Esophagus muscularis mucosa (tissue), 4 donors: ENCODE measurements around the gene METRNL. TPM values are rescaled to one million over a fixed set of nuclear protein-coding genes. Genes with fewer than 3 reads are reported as not detected.
"Not testable (repeated sequence)": the region's sequence is repeated elsewhere in the genome, so short reads cannot be mapped to it uniquely, and the experiment has no call there.

Experiments
- DNase-seq: peaks from one replicate; pipeline ENCODE4 v3.0.0-alpha.2; 2017; ENCODE audit errors: extremely low spot score
- H3K27ac ChIP-seq, 4 donors: fragments of 200-600 bp; sonication (generic); replicated peaks in 1 of 4; 1 replicate in 3 of 4; 2 replicates in 1 of 4; pipeline ENCODE4 v1.5.1; 2016 to 2019; ENCODE audit warnings: mild to moderate bottlenecking in 1 of 4
- H3K27me3 ChIP-seq, 4 donors: fragments of 200-600 bp; sonication (generic); one replicate each; pipeline versions ENCODE4 v1.5.1 to v1.6.0; 2016 to 2019
- H3K36me3 ChIP-seq, 4 donors: fragments of 200-600 bp; sonication (generic); one replicate each; pipeline ENCODE4 v1.5.1; 2016 to 2019
- H3K4me1 ChIP-seq, 4 donors: fragments of 200-600 bp; sonication (generic); one replicate each; pipeline ENCODE4 v1.5.1; 2016 to 2019
- H3K4me3 ChIP-seq, 4 donors: fragments of 200-600 bp; sonication (generic); 1 replicate in 2 of 4; 2 replicates in 2 of 4; pipeline ENCODE4 v1.5.1; 2016 to 2019; ENCODE audit warnings: mild to moderate bottlenecking in 4 of 4, moderate library complexity in 1 of 4
- H3K9me3 ChIP-seq, 4 donors: fragments of 200-600 bp; sonication (generic); 1 replicate in 3 of 4; 2 replicates in 1 of 4; pipeline ENCODE4 v1.5.1; 2016 to 2019
- CTCF ChIP-seq, 3 experiments: fragments of 200-600 bp in 2 of 3; fragments of 450-650 bp in 1 of 3; sonication (generic) in 2 of 3; IDR thresholded peaks; one replicate each; pipeline ENCODE4 v1.5.1; 2017 to 2019; ENCODE audit warnings: antibody characterized with exemption in 3 of 3, mild to moderate bottlenecking in 2 of 3, moderate library complexity in 1 of 3
- EP300 ChIP-seq: sonication (generic); formaldehyde crosslinking; IDR thresholded peaks from one replicate; pipeline ENCODE4 v1.6.1; 2017; ENCODE audit warnings: antibody characterized with exemption
- POLR2A ChIP-seq: fragments of 450-650 bp; IDR thresholded peaks from one replicate; pipeline ENCODE4 v1.6.1; 2017; ENCODE audit warnings: antibody characterized with exemption, moderate library complexity, mild to moderate bottlenecking, low read depth
- POLR2AphosphoS5 ChIP-seq, 2 donors: sonication (generic); formaldehyde crosslinking; IDR thresholded peaks; one replicate each; pipeline ENCODE4 v1.6.1; 2017; ENCODE audit warnings: antibody characterized with exemption in 2 of 2
- WGBS: methylation state at CpG from one replicate; pipeline ENCODE4 v1.1.5; 2018; 5-methylcytosine and 5-hydroxymethylcytosine counted together
- intact Hi-C: fragments of 100-400 bp; cut with DNase I; formaldehyde crosslinking; loops from one replicate; pipeline ENCODE4 v1.15.1; 2023
- total RNA-seq, 4 donors: library from RNA; depleted of rRNA; stranded (reverse); fragments of >200 nt; gene quantifications; one replicate each; pipeline versions ENCODE4 v1.1.0 to v1.2.1, GENCODE V29; 2016

Gene METRNL
- total RNA-seq, 4 donors from 2014 or later, result 36.5 to 124 (median 61.5) TPM

- 75% methylated on average over 3 of the region's 3 CpGs for WGBS
- DNase-seq, result no peak
- TF ChIP-seq POLR2A (no peak), POLR2AphosphoS5 (IDR thresholded peaks at IDR 0.05) (no peak), EP300 (no peak), CTCF (IDR thresholded peaks at IDR 0.05) (no peak)
These were observed 59.4 kb downstream of the METRNL start for GRCh38 chr17:83138820-83139219.

GRCh38 chr17:83139541-83140248 is 60.3 kb downstream of the METRNL start:
- DNase-seq, H3K27ac ChIP-seq, H3K4me1 ChIP-seq, H3K36me3 ChIP-seq, H3K4me3 ChIP-seq, intact Hi-C loops, H3K9me3 ChIP-seq: not testable (repeated sequence)
- WGBS, result 91% methylated on average over 6 of the region's 31 CpGs
- peaks cover 0 to 20% (median 0%) of the 10 kb centered on the region in 4 donors for H3K27me3 ChIP-seq

More at GRCh38 chr17:83138820-83139219, 59.4 kb downstream of the METRNL start:
- intact Hi-C loops, result no loop called here
- Histone ChIP-seq H3K4me3 (no peak overlapping the region), H3K9me3 (peaks cover 0 to 3% (median 0%) of the 10 kb centered on the region in 4 donors), H3K36me3 (no peaks in the 10 kb centered on the region), H3K27me3 (peaks cover 0 to 20% (median 0%) of the 10 kb centered on the region in 4 donors), H3K27ac (no peak overlapping the region), H3K4me1 (no peaks in the 10 kb centered on the region)

GRCh38 chr17:83140249-83140566 is 60.8 kb downstream of the METRNL start:
- H3K27me3 ChIP-seq, result peaks cover 0 to 19% (median 0%) of the 10 kb centered on the region in 4 donors
- H3K4me3 ChIP-seq, H3K9me3 ChIP-seq, H3K4me1 ChIP-seq, intact Hi-C loops, H3K27ac ChIP-seq, H3K36me3 ChIP-seq, DNase-seq: not testable (repeated sequence)
- 89% methylated on average over 4 of the region's 13 CpGs for WGBS

GRCh38 chr17:83142619-83143018 is 63.2 kb downstream of the METRNL start:
- TF ChIP-seq POLR2A, result no peak
- no peak for TF ChIP-seq EP300
- no peak for TF ChIP-seq POLR2AphosphoS5 (IDR thresholded peaks at IDR 0.05)
- TF ChIP-seq CTCF (IDR thresholded peaks at IDR 0.05), result no peak
- DNase-seq, result no peak
- Histone ChIP-seq H3K36me3 (no peaks in the 10 kb centered on the region), H3K4me1 (peaks cover 0 to 10% (median 4%) of the 10 kb centered on the region in 4 donors), H3K27ac (no peak overlapping the region), H3K4me3 (no peak overlapping the region), H3K27me3 (no peaks in the 10 kb centered on the region), H3K9me3 (peaks cover 0 to 3% (median 0%) of the 10 kb centered on the region in 4 donors)
- intact Hi-C loops, result no loop called here
- 94% methylated on average over 4 of the region's 4 CpGs for WGBS

GRCh38 chr17:83143817-83144231 is 64.4 kb downstream of the METRNL start:
- intact Hi-C loops, result no loop called here
- TF ChIP-seq POLR2AphosphoS5 (IDR thresholded peaks at IDR 0.05) (no peak), EP300 (no peak), POLR2A (no peak), CTCF (IDR thresholded peaks at IDR 0.05) (no peak)
- Histone ChIP-seq H3K36me3 (no peaks in the 10 kb centered on the region), H3K27ac (peak overlapping the region in 1 of 4 donors; percentile 66), H3K4me1 (peaks cover 0 to 10% (median 4%) of the 10 kb centered on the region in 4 donors), H3K9me3 (peaks cover 0 to 3% (median 0%) of the 10 kb centered on the region in 4 donors), H3K4me3 (no peak overlapping the region), H3K27me3 (no peaks in the 10 kb centered on the region)
- WGBS, result 89% methylated on average over 10 of the region's 10 CpGs
- peak; percentile 86 for DNase-seq

Other genes starting within 250 kb of the METRNL start
- gene ZNF750, start 239.6 kb upstream of the METRNL start, total RNA-seq, result not detected